Sciatic nerve (tissue), 2 donors: ENCODE data around the gene GOLGA6L9. TPM values are rescaled to one million over a fixed set of nuclear protein-coding genes. Genes with fewer than 3 reads are reported as not detected.
"Not testable (repeated sequence)": the region's sequence is repeated elsewhere in the genome, so short reads cannot be mapped to it uniquely, and the experiment has no call there.

Experiments
- ATAC-seq: fragments of 200-7000 bp; cut with Tn5 transposase; one replicate; pipeline ENCODE4 v1.9.1; 2020; ENCODE audit warnings: mild to moderate bottlenecking, moderate library complexity
- DNase-seq: peaks from one replicate; pipeline ENCODE4 v3.0.0-alpha.2; 2020; ENCODE audit warnings: low spot score
- intact Hi-C: fragments of 100-400 bp; cut with DNase I; formaldehyde crosslinking; loops from one replicate; pipeline ENCODE4 v1.14.2; 2022
- total RNA-seq: library from RNA; stranded (reverse); fragmentation: NEBNext Ultra II Directional; extraction: Animal tissue kit (Norgen Biotek cat#: 25700); gene quantifications from one replicate; pipeline ENCODE4 v1.2.1, GENCODE V29; 2021
- donor health status: DM: no; HTN: no; CAD: no.
- donor health status: DM: no; HTN: no; CAD: no.

GOLGA6L9 gene
- total RNA-seq, 1 donor from 2014 or later: 3.2 TPM

GRCh38 chr15:82445420-82445819, 15.8 kb downstream of the GOLGA6L9 start:
- intact Hi-C loops, ATAC-seq: not testable (repeated sequence)
- DNase-seq: peak; percentile 58

GRCh38 chr15:82457336-82457735, 27.7 kb downstream of the GOLGA6L9 start:
- ATAC-seq, DNase-seq: not testable (repeated sequence)

GRCh38 chr15:82465629-82466028, 36.0 kb downstream of the GOLGA6L9 start:
- intact Hi-C loops, DNase-seq, ATAC-seq: not testable (repeated sequence)

More at GRCh38 chr15:82457336-82457735, 27.7 kb downstream of the GOLGA6L9 start:
- intact Hi-C loops: not testable (repeated sequence)

GRCh38 chr15:82468205-82468604, 38.6 kb downstream of the GOLGA6L9 start:
- intact Hi-C loops, DNase-seq: not testable (repeated sequence)
- peak; percentile 93 for ATAC-seq

GRCh38 chr15:82469381-82469780, 39.8 kb downstream of the GOLGA6L9 start:
- intact Hi-C loops, DNase-seq, ATAC-seq: not testable (repeated sequence)

GRCh38 chr15:82472269-82472982, 42.8 kb downstream of the GOLGA6L9 start:
- intact Hi-C loops: not testable (repeated sequence)
- DNase-seq (peak; percentile 56), ATAC-seq (peak; percentile 42)

GRCh38 chr15:82474596-82475325, 45.1 kb downstream of the GOLGA6L9 start:
- intact Hi-C loops, ATAC-seq, DNase-seq: not testable (repeated sequence)

GRCh38 chr15:82475345-82475967, 45.8 kb downstream of the GOLGA6L9 start:
- ATAC-seq, intact Hi-C loops, DNase-seq: not testable (repeated sequence)

GRCh38 chr15:82476697-82477342, 47.2 kb downstream of the GOLGA6L9 start:
- intact Hi-C loops: not testable (repeated sequence)
- peak; percentile 56 for DNase-seq

GRCh38 chr15:82477343-82478057, 47.9 kb downstream of the GOLGA6L9 start:
- intact Hi-C loops, ATAC-seq: not testable (repeated sequence)

More at GRCh38 chr15:82476697-82477342, 47.2 kb downstream of the GOLGA6L9 start:
- ATAC-seq: not testable (repeated sequence)

More at GRCh38 chr15:82477343-82478057, 47.9 kb downstream of the GOLGA6L9 start:
- DNase-seq: not testable (repeated sequence)

Other genes with a start within 250 kb of the GOLGA6L9 start
- 16.0 TPM for gene EFL1, start 167.1 kb upstream of the GOLGA6L9 start, total RNA-seq
- 2.0 TPM for gene SAXO2, start 167.0 kb upstream of the GOLGA6L9 start, total RNA-seq
- gene GOLGA6L10, start 80.3 kb upstream of the GOLGA6L9 start, total RNA-seq: 1.9 TPM
- gene RPS17, start 110.6 kb downstream of the GOLGA6L9 start, total RNA-seq: 1,050 TPM
- gene CPEB1, start 217.5 kb downstream of the GOLGA6L9 start, total RNA-seq: 27.1 TPM